IMR-90 (cell line): Measurements from ENCODE around the gene TSC22D3. TPM values are rescaled to one million over a fixed set of nuclear protein-coding genes. Genes with fewer than 3 reads are reported as not detected.

Experiments used
- ATAC-seq: fragments of 200-7000 bp; cut with Tn5 transposase; 2 replicates; pipeline ENCODE4 v1.9.1; 2020; ENCODE audit warnings: low read depth, mild to moderate bottlenecking, moderate library complexity
- BruUV-seq: library from RNA; stranded (reverse); fragments of 400-500 nt; replicated peaks from 2 replicates; lab custom pipeline; 2021; lab: Mats Ljungman, UMichigan
- CTCF ChIA-PET: fragments of 300-600 bp; formaldehyde crosslinking; extraction: SDS; loops from one replicate; lab custom pipeline; 2021; ENCODE audit warnings: antibody characterized with exemption; lab: Yijun Ruan, JAX
- POLR2A ChIA-PET: fragments of 300-600 bp; sonication (Branson Sonifier 250); formaldehyde crosslinking; loops from one replicate; lab custom pipeline; 2022; ENCODE audit warnings: antibody characterized with exemption; ENCODE audit not compliant: unreplicated experiment; lab: Charles Lee
- DNase-seq: peaks from one replicate; pipeline ENCODE4 v3.0.0; 2013
- H2AFZ ChIP-seq: replicated peaks from 2 replicates; pipeline ENCODE3; 2013; ENCODE audit warnings: low read length, mild to moderate bottlenecking; ENCODE audit not compliant: poor library complexity
- H2AK5ac ChIP-seq: 2 replicates; pipeline ENCODE4 v1.6.1; 2013; ENCODE audit warnings: low read depth, low read length, inconsistent platforms
- H2AK9ac ChIP-seq: replicated peaks from 2 replicates; pipeline ENCODE3; 2013; ENCODE audit warnings: mild to moderate bottlenecking, low read depth, low read length, moderate library complexity; ENCODE audit not compliant: poor library complexity
- H2BK120ac ChIP-seq: 2 replicates; pipeline ENCODE4 v1.6.1; 2013; ENCODE audit warnings: low read depth, low read length, inconsistent platforms
- H2BK15ac ChIP-seq: 3 replicates; pipeline ENCODE4 v1.6.1; 2013; ENCODE audit warnings: low read depth, low read length, inconsistent platforms
- H2BK20ac ChIP-seq: 2 replicates; pipeline ENCODE4 v1.6.1; 2013; ENCODE audit warnings: low read depth, mild to moderate bottlenecking, inconsistent platforms, low read length, moderate library complexity
- H2BK5ac ChIP-seq: 2 replicates; pipeline ENCODE4 v1.6.1; 2013; ENCODE audit warnings: mild to moderate bottlenecking, low read depth, low read length, inconsistent platforms; ENCODE audit not compliant: poor library complexity, severe bottlenecking
- H3K14ac ChIP-seq: replicated peaks from 2 replicates; pipeline ENCODE4 v1.6.1; 2013; ENCODE audit warnings: low read depth, low read length, inconsistent platforms
- H3K18ac ChIP-seq: 2 replicates; pipeline ENCODE4 v1.6.1; 2013; ENCODE audit warnings: low read depth, low read length, control low read depth
- H3K23ac ChIP-seq: 2 replicates; pipeline ENCODE4 v1.6.1; 2013; ENCODE audit warnings: low read depth, low read length, inconsistent platforms
- H3K27ac ChIP-seq: 2 replicates; pipeline ENCODE4 v1.5.1; 2013; ENCODE audit warnings: mild to moderate bottlenecking, control low read depth, low read length; ENCODE audit not compliant: insufficient read depth
- H3K27me3 ChIP-seq: 2 replicates; pipeline ENCODE4 v1.6.1; 2013; ENCODE audit warnings: low read length; ENCODE audit not compliant: control insufficient read depth, insufficient read depth
- H3K36me3 ChIP-seq: 2 replicates; pipeline ENCODE4 v1.6.1; 2013; ENCODE audit warnings: low read length, mixed read lengths; ENCODE audit not compliant: control insufficient read depth, insufficient read depth
- H3K4ac ChIP-seq: 2 replicates; pipeline ENCODE4 v1.6.1; 2013; ENCODE audit warnings: low read depth, low read length, inconsistent platforms
- H3K4me1 ChIP-seq: 2 replicates; pipeline ENCODE4 v1.6.1; 2013; ENCODE audit warnings: low read length, mixed read lengths; ENCODE audit not compliant: control insufficient read depth, insufficient read depth
- H3K4me2 ChIP-seq: 2 replicates; pipeline ENCODE4 v1.6.1; 2013; ENCODE audit warnings: low read depth, mild to moderate bottlenecking, control low read depth, low read length, moderate library complexity
- H3K4me3 ChIP-seq: 2 replicates; pipeline ENCODE4 v1.5.1; 2013; ENCODE audit warnings: low read depth, mild to moderate bottlenecking, control low read depth, low read length, moderate library complexity; ENCODE audit not compliant: insufficient read depth
- H3K56ac ChIP-seq: 2 replicates; pipeline ENCODE4 v1.6.1; 2013; ENCODE audit warnings: low read length, inconsistent platforms; ENCODE audit not compliant: insufficient read depth; ENCODE audit errors: extremely low read depth
- H3K79me1 ChIP-seq, 2 experiments: 2 replicates each; pipeline ENCODE4 v1.6.1; 2013; ENCODE audit warnings: low read length in 2 of 2, inconsistent platforms in 1 of 2, low read depth in 1 of 2
- H3K9ac ChIP-seq: 2 replicates; pipeline ENCODE4 v1.6.1; 2013; ENCODE audit warnings: low read depth, low read length, control low read depth
- H3K9me1 ChIP-seq: 2 replicates; pipeline ENCODE4 v1.6.1; 2013; ENCODE audit warnings: low read length, inconsistent platforms; ENCODE audit not compliant: insufficient read depth
- H3K9me3 ChIP-seq: 2 replicates; pipeline ENCODE4 v1.6.1; 2013; ENCODE audit warnings: low read length; ENCODE audit not compliant: control insufficient read depth, insufficient read depth
- H4K20me1 ChIP-seq: 2 replicates; pipeline ENCODE4 v1.6.1; 2013; ENCODE audit warnings: low read length, inconsistent platforms; ENCODE audit not compliant: insufficient read depth
- H4K5ac ChIP-seq: 2 replicates; pipeline ENCODE4 v1.6.1; 2013; ENCODE audit warnings: mild to moderate bottlenecking, low read depth, low read length, control low read depth
- H4K8ac ChIP-seq, 2 experiments: 2 replicates each; pipeline ENCODE4 v1.6.1; 2013; ENCODE audit warnings: low read depth in 2 of 2, low read length in 2 of 2, control low read depth in 1 of 2, inconsistent platforms in 1 of 2
- H4K91ac ChIP-seq: 2 replicates; pipeline ENCODE4 v1.6.1; 2013; ENCODE audit warnings: low read depth, low read length, inconsistent platforms; ENCODE audit not compliant: insufficient read depth
- CTCF ChIP-seq: conservative IDR thresholded peaks from 2 replicates; pipeline ENCODE4 v1.5.1; 2012; ENCODE audit warnings: mild to moderate bottlenecking, low read depth, low read length, improper control_type of control experiment
- ELK1 ChIP-seq: fragments of 150-350 bp; IDR thresholded peaks from 2 replicates; pipeline ENCODE4 v1.6.1; 2016; ENCODE audit warnings: low read depth, mild to moderate bottlenecking, low read length, moderate library complexity, borderline replicate concordance
- POLR2A ChIP-seq: IDR thresholded peaks from 2 replicates; pipeline ENCODE4 v1.6.1; 2012; ENCODE audit warnings: mild to moderate bottlenecking, low read depth, low read length
- RAD21 ChIP-seq: IDR thresholded peaks from 2 replicates; pipeline ENCODE4 v1.6.1; 2012; ENCODE audit warnings: low read length, improper control_type of control experiment
- RFX5 ChIP-seq: IDR thresholded peaks from 2 replicates; pipeline ENCODE4 v1.8.0; 2012; ENCODE audit warnings: low read depth, mild to moderate bottlenecking, low read length, moderate library complexity
- WGBS, 2 experiments: methylation state at CpG; one replicate each; pipeline versions ENCODE4 v1.1.5 to v1.1.7; 2013; ENCODE audit warnings: missing lambda C conversion rate in 2 of 2; ENCODE audit not compliant: insufficient read length in 1 of 2; ENCODE audit errors: extremely low coverage in 2 of 2; 5-methylcytosine and 5-hydroxymethylcytosine counted together
- dilution Hi-C: fragments of 300-500 bp; cut with HindIII; formaldehyde crosslinking; loops from one replicate; pipeline ENCODE4 v1.14.3; 2018; ENCODE audit warnings: low sequenced_read_pairs; ENCODE audit not compliant: unreplicated experiment
- in situ Hi-C: fragments of 300-500 bp; cut with MboI; formaldehyde crosslinking; loops from 3 replicates; pipeline ENCODE4 v1.14.3; 2019; ENCODE audit warnings: low sequenced_read_pairs, inconsistent platforms, mixed read lengths
- intact Hi-C: fragments of 100-400 bp; cut with micrococcal nuclease; formaldehyde crosslinking; loops from 2 replicates; pipeline ENCODE4 v1.10.0; 2022
- polyA plus RNA-seq, 3 experiments: library from polyadenylated mRNA; depleted of rRNA; stranded (reverse); fragments of >200 nt; gene quantifications; 2 replicates each; pipeline ENCODE4 v1.2.3, GENCODE V29; 2012; ENCODE audit warnings: low replicate concordance in 1 of 3
- total RNA-seq: library from RNA; depleted of rRNA; stranded (reverse); fragments of >200 nt; gene quantifications from 2 replicates; pipeline ENCODE4 v1.2.3, GENCODE V29; 2012

Gene TSC22D3
- total and polyA plus RNA-seq, 2 of the 4 experiments (the other 2 are of a cell fraction) = 9.9 to 14.0 TPM

GRCh38 chrX:107712231-107713202 lies 63.1 kb downstream of the TSC22D3 start:
- intact Hi-C loops = no loop called here
- no peak overlapping the region for H3K4me3 ChIP-seq
- no peak overlapping the region for H3K14ac ChIP-seq
- H4K8ac ChIP-seq = no peak overlapping the region
- H3K79me1 ChIP-seq = peaks cover 0 to 14% of the 10 kb centered on the region in 2 experiments; a peak in 2 of 4 replicates
- no peaks in the 10 kb centered on the region; the same call in 1 of the 2 replicates for H4K20me1 ChIP-seq
- no peak overlapping the region for H3K9ac ChIP-seq
- no peak overlapping the region for H3K56ac ChIP-seq
- no peak overlapping the region for H2AK5ac ChIP-seq
- H3K9me3 ChIP-seq = no peaks in the 10 kb centered on the region
- TF ChIP-seq POLR2A = peak; percentile 73
- TF ChIP-seq RFX5 = no peak
- TF ChIP-seq ELK1 = no peak
- no peak for TF ChIP-seq CTCF
- no peak for TF ChIP-seq RAD21
- CTCF ChIA-PET = interaction anchor here (1.1 kb wide), 1 partner anchor 53 kb away, joined by 3 read pairs; no protein-coding TSS in a partner anchor
- H2BK120ac ChIP-seq = no peak overlapping the region
- no peak overlapping the region for H3K4ac ChIP-seq
- H2AFZ ChIP-seq = no peak overlapping the region
- no peak overlapping the region for H2AK9ac ChIP-seq
- WGBS, 2 experiments = 80% methylated on average over 1 of the region's 13 CpGs; no CpG with 5 or more reads in 1 of the 2 experiments
- H2BK15ac ChIP-seq = no peak overlapping the region
- ATAC-seq (no peak), DNase-seq (peak; percentile 21)
- no peak overlapping the region for H3K23ac ChIP-seq
- H3K9me1 ChIP-seq = peaks cover 17% of the 10 kb centered on the region
- no peak overlapping the region for H2BK5ac ChIP-seq
- no peak overlapping the region for H2BK20ac ChIP-seq
- dilution Hi-C loops = no loop called here
- peaks cover 4% of the 10 kb centered on the region for H3K27me3 ChIP-seq
- H4K91ac ChIP-seq = no peak overlapping the region
- peaks cover 3% of the 10 kb centered on the region; the same call in 1 of the 2 replicates for H3K36me3 ChIP-seq
- H3K18ac ChIP-seq = no peak overlapping the region
- in situ Hi-C loops = no loop called here
- POLR2A ChIA-PET = no interaction called here
- H4K5ac ChIP-seq = no peak overlapping the region
- H3K4me2 ChIP-seq = no peak overlapping the region
- BruUV-seq = no TSS peak
- no peak overlapping the region for H3K27ac ChIP-seq
- H3K4me1 ChIP-seq = peaks cover 12% of the 10 kb centered on the region; the same call in 1 of the 2 replicates
